Vagina (tissue), 2 donors: ENCODE results near the gene LRGUK.

Source experiments
- POLR2A ChIP-seq, 2 donors: fragments of 450-650 bp; IDR thresholded peaks; one replicate each; pipeline ENCODE4 v1.6.1; 2017; ENCODE audit warnings: antibody characterized with exemption in 2 of 2, mild to moderate bottlenecking in 2 of 2, moderate library complexity in 2 of 2
- POLR2AphosphoS5 ChIP-seq, 2 donors: sonication (generic); formaldehyde crosslinking; IDR thresholded peaks; one replicate each; pipeline ENCODE4 v1.9.0; 2017; ENCODE audit warnings: antibody characterized with exemption in 2 of 2, mild to moderate bottlenecking in 2 of 2, low read depth in 1 of 2; ENCODE audit not compliant: insufficient read depth in 1 of 2
- TF ChIP-seq, protein P1 (sequence below), 3 experiments: fragments of 450-650 bp in 2 of 3; fragments of 200-600 bp in 1 of 3; sonication (generic) in 1 of 3; IDR thresholded peaks; one replicate each; pipeline ENCODE4 v1.5.1; 2017 to 2019; ENCODE audit warnings: antibody characterized with exemption in 3 of 3, mild to moderate bottlenecking in 2 of 3, moderate library complexity in 2 of 3

DNA sequence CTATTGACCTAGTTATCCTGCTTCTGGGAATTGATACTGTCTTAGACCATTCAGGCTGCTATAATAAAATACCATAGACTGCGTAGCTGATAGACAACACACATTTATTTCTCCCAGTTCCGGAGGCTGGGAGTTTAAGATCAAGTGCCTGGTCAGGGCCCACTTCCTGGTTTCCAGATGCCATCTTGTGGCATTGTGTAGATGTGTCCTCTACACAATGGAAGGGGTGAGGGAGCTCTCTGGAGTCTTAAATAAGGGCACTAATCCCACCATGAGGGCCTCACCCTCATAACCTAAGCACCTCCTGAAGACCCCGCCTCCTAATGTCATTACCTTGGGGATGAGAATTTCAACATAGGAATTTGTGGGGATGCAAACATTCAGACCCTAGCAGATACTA is 127.2 kb downstream of the LRGUK start:
- TF ChIP-seq, protein P1, sequence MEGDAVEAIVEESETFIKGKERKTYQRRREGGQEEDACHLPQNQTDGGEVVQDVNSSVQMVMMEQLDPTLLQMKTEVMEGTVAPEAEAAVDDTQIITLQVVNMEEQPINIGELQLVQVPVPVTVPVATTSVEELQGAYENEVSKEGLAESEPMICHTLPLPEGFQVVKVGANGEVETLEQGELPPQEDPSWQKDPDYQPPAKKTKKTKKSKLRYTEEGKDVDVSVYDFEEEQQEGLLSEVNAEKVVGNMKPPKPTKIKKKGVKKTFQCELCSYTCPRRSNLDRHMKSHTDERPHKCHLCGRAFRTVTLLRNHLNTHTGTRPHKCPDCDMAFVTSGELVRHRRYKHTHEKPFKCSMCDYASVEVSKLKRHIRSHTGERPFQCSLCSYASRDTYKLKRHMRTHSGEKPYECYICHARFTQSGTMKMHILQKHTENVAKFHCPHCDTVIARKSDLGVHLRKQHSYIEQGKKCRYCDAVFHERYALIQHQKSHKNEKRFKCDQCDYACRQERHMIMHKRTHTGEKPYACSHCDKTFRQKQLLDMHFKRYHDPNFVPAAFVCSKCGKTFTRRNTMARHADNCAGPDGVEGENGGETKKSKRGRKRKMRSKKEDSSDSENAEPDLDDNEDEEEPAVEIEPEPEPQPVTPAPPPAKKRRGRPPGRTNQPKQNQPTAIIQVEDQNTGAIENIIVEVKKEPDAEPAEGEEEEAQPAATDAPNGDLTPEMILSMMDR (IDR thresholded peaks at IDR 0.05): no peak
- TF ChIP-seq POLR2AphosphoS5 (IDR thresholded peaks at IDR 0.05; ENCODE audit: insufficient read depth in 1 of 2, low read depth in 1 of 2): no peak
- TF ChIP-seq POLR2A (IDR thresholded peaks at IDR 0.05): no peak
